ENCODE results near the gene OXT. TPM values are rescaled to one million over a fixed set of nuclear protein-coding genes. Genes with fewer than 3 reads are reported as not detected.
A peak's percentile ranks its signal among the peaks of the same experiment; 100 is the strongest.

The OXT gene
- total and polyA plus RNA-seq, 5 experiments from 2014 or later, result 0.53 to 2.6 (median 2.2) TPM

GRCh38 chr20:3092611-3093379 lies 21.4 kb downstream of the OXT start:
- H3K4me1 Mint-ChIP-seq, result peaks cover 22 to 44% (median 41%) of the 10 kb centered on the region in 4 donors
- peak overlapping the region; percentile 80 to 99 (median 94) for H3K4me3 Mint-ChIP-seq

GRCh38 chr20:3093861-3094361 lies 22.5 kb downstream of the OXT start:
- Mint-ChIP-seq H3K4me1 (peaks cover 22 to 44% (median 41%) of the 10 kb centered on the region in 4 donors), H3K27me3 (peaks cover 0 to 6% (median 0%) of the 10 kb centered on the region in 5 donors), H3K4me3 (peak overlapping the region; percentile 74 to 93 (median 85)), H3K9me3 (no peaks in the 10 kb centered on the region), H3K27ac (peak overlapping the region; percentile 90 to 100 (median 99)), H3K36me3 (no peaks in the 10 kb centered on the region)
- POLR2A ChIA-PET, result interaction anchor here (0.7 to 6.0 kb wide), 15 partner anchors 8 to 110 kb away, joined by 3 to 63 read pairs (median 17); partner anchors contain the start of genes AVP, FASTKD5, MRPS26 and OXT
- peak in 9 of 10 donors; percentile 28 to 85 (median 72) for DNase-seq
- ATAC-seq, result peak; percentile 67

More at GRCh38 chr20:3092611-3093379, 21.4 kb downstream of the OXT start:
- ATAC-seq (peak; percentile 23 to 54), DNase-seq (peak; percentile 35 to 82 (median 60))
- H3K27ac Mint-ChIP-seq, result peak overlapping the region; percentile 93 to 100 (median 100)
- POLR2A ChIA-PET, result interaction anchor here (0.6 to 6.0 kb wide), 23 partner anchors 9 to 440 kb away, joined by 3 to 63 read pairs (median 6); partner anchors contain the start of genes AVP, FASTKD5, ITPA and MRPS26
- H3K27me3 Mint-ChIP-seq, result peaks cover 0 to 8% (median 0%) of the 10 kb centered on the region in 5 donors
- H3K36me3 Mint-ChIP-seq, result no peaks in the 10 kb centered on the region
- no peaks in the 10 kb centered on the region for H3K9me3 Mint-ChIP-seq

- H3K27me3 Mint-ChIP-seq, result peaks cover 0 to 3% (median 0%) of the 10 kb centered on the region in 5 donors
- DNase-seq (peak in 1 of 10 donors; percentile 59), ATAC-seq (no peak)
- H3K4me3 Mint-ChIP-seq, result peak overlapping the region in 2 of 10 donors; percentile 22 to 26
- POLR2A ChIA-PET, result interaction anchor here (0.5 to 6.0 kb wide), 11 partner anchors 9 to 676 kb away, joined by 3 to 63 read pairs (median 17); partner anchors contain the start of genes AVP, FASTKD5, OXT and UBOX5
- no peaks in the 10 kb centered on the region for H3K36me3 Mint-ChIP-seq
- no peaks in the 10 kb centered on the region for H3K9me3 Mint-ChIP-seq
- peaks cover 17 to 39% (median 37%) of the 10 kb centered on the region in 4 donors for H3K4me1 Mint-ChIP-seq
- peak overlapping the region; percentile 89 to 100 (median 99) for H3K27ac Mint-ChIP-seq
Measured at GRCh38 chr20:3094848-3095629, 23.6 kb downstream of the OXT start.

GRCh38 chr20:3100480-3100879 lies 29.1 kb downstream of the OXT start:
- no peaks in the 10 kb centered on the region for H3K9me3 Mint-ChIP-seq
- POLR2A ChIA-PET, result interaction anchor here (0.5 to 4.7 kb wide), 9 partner anchors 7 to 97 kb away, joined by 3 to 27 read pairs (median 5); partner anchors contain the start of genes FASTKD5 and UBOX5
- DNase-seq (no peak), ATAC-seq (no peak)
- H3K4me3 Mint-ChIP-seq, result peak overlapping the region in 1 of 10 donors; percentile 13
- peaks cover 15 to 32% (median 22%) of the 10 kb centered on the region in 4 donors for H3K4me1 Mint-ChIP-seq
- H3K27me3 Mint-ChIP-seq, result no peaks in the 10 kb centered on the region
- H3K36me3 Mint-ChIP-seq, result no peaks in the 10 kb centered on the region
- peak overlapping the region in 2 of 10 donors; percentile 22 to 56 for H3K27ac Mint-ChIP-seq

- Mint-ChIP-seq H3K4me1 (peaks cover 14 to 29% (median 22%) of the 10 kb centered on the region in 4 donors), H3K27ac (peak overlapping the region in 1 of 10 donors; percentile 21), H3K9me3 (no peaks in the 10 kb centered on the region), H3K36me3 (no peaks in the 10 kb centered on the region), H3K27me3 (no peaks in the 10 kb centered on the region), H3K4me3 (peak overlapping the region in 1 of 10 donors; percentile 13)
- ATAC-seq (no peak), DNase-seq (peak in 1 of 10 donors; percentile 40)
- POLR2A ChIA-PET, result interaction anchor here (0.6 to 4.7 kb wide), 9 partner anchors 8 to 108 kb away, joined by 3 to 27 read pairs (median 5); partner anchors contain the start of genes FASTKD5, ITPA and UBOX5
Measured at GRCh38 chr20:3101251-3101650, 29.8 kb downstream of the OXT start.

- H3K9me3 Mint-ChIP-seq, result no peaks in the 10 kb centered on the region
- peak overlapping the region in 9 of 10 donors; percentile 13 to 81 (median 63) for H3K27ac Mint-ChIP-seq
- POLR2A ChIA-PET, result interaction anchor here (0.6 to 4.7 kb wide), 15 partner anchors 9 to 680 kb away, joined by 3 to 27 read pairs (median 4); partner anchors contain the start of genes FASTKD5, ITPA, OXT and UBOX5
- H3K36me3 Mint-ChIP-seq, result peaks cover 0 to under 1% (median 0%) of the 10 kb centered on the region in 3 donors
- H3K4me1 Mint-ChIP-seq, result peaks cover 14 to 30% (median 23%) of the 10 kb centered on the region in 4 donors
- DNase-seq, result peak; percentile 28 to 74 (median 58)
- ATAC-seq, result peak; percentile 95 to 97
- no peaks in the 10 kb centered on the region for H3K27me3 Mint-ChIP-seq
- H3K4me3 Mint-ChIP-seq, result peak overlapping the region; percentile 14 to 72 (median 48)
Measured at GRCh38 chr20:3101737-3102574, 30.5 kb downstream of the OXT start.

- peak overlapping the region; percentile 5 to 81 (median 64) for H3K27ac Mint-ChIP-seq
- H3K4me1 Mint-ChIP-seq, result peaks cover 15 to 32% (median 26%) of the 10 kb centered on the region in 4 donors
- POLR2A ChIA-PET, result interaction anchor here (0.6 to 4.7 kb wide), 11 partner anchors 10 to 679 kb away, joined by 3 to 27 read pairs (median 4); partner anchors contain the start of genes FASTKD5, OXT and UBOX5
- peaks cover 0 to 3% (median 0%) of the 10 kb centered on the region in 3 donors for H3K36me3 Mint-ChIP-seq
- DNase-seq, result peak in 1 of 10 donors; percentile 38
- no peak for ATAC-seq
- H3K4me3 Mint-ChIP-seq, result peak overlapping the region in 9 of 10 donors; percentile 28 to 72 (median 42)
- H3K27me3 Mint-ChIP-seq, result no peaks in the 10 kb centered on the region
- H3K9me3 Mint-ChIP-seq, result no peaks in the 10 kb centered on the region
Measured at GRCh38 chr20:3102575-3103368, 31.4 kb downstream of the OXT start.

DNA sequence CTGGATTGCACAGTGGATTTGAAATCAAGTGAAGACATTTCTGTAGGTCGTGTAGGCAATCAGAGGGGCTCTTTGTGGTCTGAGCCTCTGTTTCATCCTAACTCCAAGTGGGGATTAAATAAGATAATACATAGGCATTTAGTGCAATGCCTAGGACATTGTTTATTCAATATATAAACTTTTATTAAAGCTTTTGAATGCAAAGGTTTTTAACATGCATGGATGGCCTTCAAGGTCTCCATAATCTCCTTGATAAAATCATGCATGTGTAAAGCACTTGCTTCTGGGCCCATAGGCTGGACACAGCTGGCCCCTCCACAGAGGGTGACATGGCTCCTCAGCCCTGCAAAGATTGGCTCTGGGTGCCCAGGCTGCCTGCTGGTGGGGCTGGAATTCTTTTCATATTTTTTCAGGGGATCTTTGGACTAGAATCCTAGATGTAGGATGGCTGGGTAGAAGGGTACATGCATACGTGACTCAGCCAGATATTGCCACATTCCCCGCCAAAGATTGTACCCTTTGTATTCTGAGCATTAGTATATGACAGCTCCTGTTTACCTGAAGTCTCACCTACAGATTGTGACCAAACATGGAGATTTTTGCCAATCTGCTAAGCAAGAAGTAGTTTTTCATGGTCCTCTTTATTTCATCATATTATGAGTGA lies 32.1 kb downstream of the OXT start:
- POLR2A ChIA-PET, result interaction anchor here (0.7 to 4.7 kb wide), 5 partner anchors 8 to 34 kb away, joined by 3 to 27 read pairs (median 3); no protein-coding TSS in a partner anchor
- ATAC-seq, result no peak
- Mint-ChIP-seq H3K4me3 (peak overlapping the region in 1 of 10 donors; percentile 41), H3K4me1 (peaks cover 15 to 32% (median 26%) of the 10 kb centered on the region in 4 donors), H3K36me3 (peaks cover 0 to 6% (median 0%) of the 10 kb centered on the region in 3 donors), H3K27me3 (no peaks in the 10 kb centered on the region), H3K27ac (peak overlapping the region in 7 of 10 donors; percentile 13 to 82 (median 52)), H3K9me3 (no peaks in the 10 kb centered on the region)
- no peak for DNase-seq

DNA sequence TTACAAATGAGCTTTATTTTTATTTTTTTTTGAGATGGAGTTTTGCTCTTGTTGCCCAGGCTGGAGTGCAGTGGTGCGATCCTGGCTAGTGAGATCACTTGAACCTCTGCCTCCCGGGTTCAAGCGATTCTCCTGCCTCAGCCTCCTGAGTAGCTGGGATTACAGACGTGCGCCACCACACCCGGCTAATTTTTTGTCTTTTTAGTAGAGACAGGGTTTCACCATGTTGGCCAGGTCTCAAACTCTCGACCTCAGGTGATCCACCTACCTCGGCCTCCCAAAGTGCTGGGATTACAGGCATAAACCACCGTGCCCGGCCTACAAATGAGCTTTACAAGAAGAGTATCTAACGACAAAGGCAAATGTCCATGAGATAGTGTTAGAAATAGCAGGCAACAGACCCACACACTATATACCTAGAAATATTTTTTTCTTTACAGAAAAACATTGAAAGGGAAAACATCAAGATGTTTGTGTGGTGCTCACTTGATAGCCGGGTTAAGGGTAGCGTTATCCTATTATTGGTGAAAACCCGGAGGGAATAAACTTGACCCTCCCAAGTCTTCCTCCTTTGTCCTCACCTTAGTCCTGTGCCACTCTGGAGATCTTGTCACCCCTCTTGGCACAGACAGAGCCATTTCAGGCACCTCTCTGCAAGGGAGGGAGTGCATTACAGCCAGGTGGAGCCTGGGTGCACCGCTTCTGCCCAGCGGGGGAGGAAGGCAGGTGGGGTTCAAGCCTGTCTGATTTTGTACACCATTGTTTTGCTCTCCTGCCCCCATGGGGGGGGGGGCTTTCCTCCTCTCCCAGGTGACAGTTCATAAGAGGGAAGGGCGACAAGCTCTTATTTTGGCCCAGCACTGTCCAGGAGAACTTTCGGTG lies 34.1 kb downstream of the OXT start:
- peak overlapping the region in 2 of 10 donors; percentile 41 to 52 for H3K27ac Mint-ChIP-seq
- POLR2A ChIA-PET, result interaction anchor here (0.7 to 1.0 kb wide), 2 partner anchors 16 to 55 kb away, joined by 3 read pairs; no protein-coding TSS in a partner anchor
- H3K27me3 Mint-ChIP-seq, result no peaks in the 10 kb centered on the region
- ATAC-seq, result no peak
- DNase-seq, result peak in 1 of 10 donors; percentile 27
- H3K9me3 Mint-ChIP-seq, result no peaks in the 10 kb centered on the region
- H3K36me3 Mint-ChIP-seq, result peaks cover 0 to 7% (median 0%) of the 10 kb centered on the region in 3 donors
- no peak overlapping the region for H3K4me3 Mint-ChIP-seq
- peaks cover 15 to 28% (median 26%) of the 10 kb centered on the region in 4 donors for H3K4me1 Mint-ChIP-seq

Measured in naive thymus-derived CD8-positive, alpha-beta T cell (primary cell).